Muscle layer of duodenum (tissue), 2 donors: ENCODE results near the gene NCK2.

Source experiments
- H3K27ac ChIP-seq: one replicate; pipeline ENCODE4 v1.7.0; 2013; ENCODE audit warnings: mild to moderate bottlenecking, low read length
- H3K27me3 ChIP-seq: one replicate; pipeline ENCODE4 v1.7.0; 2013; ENCODE audit warnings: low read depth, mild to moderate bottlenecking, control low read depth, low read length
- H3K36me3 ChIP-seq, 2 donors: one replicate each; pipeline ENCODE4 v1.7.0; 2013; ENCODE audit warnings: low read length in 2 of 2, control low read depth in 1 of 2, mild to moderate bottlenecking in 1 of 2; ENCODE audit not compliant: insufficient read depth in 2 of 2, control insufficient read depth in 1 of 2
- H3K4me1 ChIP-seq, 2 donors: one replicate each; pipeline ENCODE4 v1.7.0; 2013; ENCODE audit warnings: low read length in 2 of 2, mild to moderate bottlenecking in 2 of 2, control low read depth in 1 of 2, moderate library complexity in 1 of 2; ENCODE audit not compliant: insufficient read depth in 2 of 2, control insufficient read depth in 1 of 2
- H3K4me3 ChIP-seq, 2 donors: one replicate each; pipeline ENCODE4 v1.7.0; 2013; ENCODE audit warnings: low read length in 2 of 2, low read depth in 1 of 2, mild to moderate bottlenecking in 1 of 2
- H3K9me3 ChIP-seq, 2 donors: one replicate each; pipeline ENCODE4 v1.7.0; 2013; ENCODE audit warnings: low read length in 2 of 2, control low read depth in 1 of 2, mild to moderate bottlenecking in 1 of 2; ENCODE audit not compliant: control insufficient read depth in 1 of 2
- donor health status: healthy.

The NCK2 gene

GRCh38 chr2:105822186-105822585 lies 77.5 kb downstream of the NCK2 start:
- H3K27ac ChIP-seq = no peak overlapping the region
- H3K4me1 ChIP-seq = peaks cover 7 to 20% of the 10 kb centered on the region in 2 donors
- no peaks in the 10 kb centered on the region for H3K27me3 ChIP-seq
- H3K9me3 ChIP-seq = peaks cover 0 to 2% of the 10 kb centered on the region in 2 donors
- no peaks in the 10 kb centered on the region for H3K36me3 ChIP-seq
- no peak overlapping the region for H3K4me3 ChIP-seq

- peaks cover 7 to 20% of the 10 kb centered on the region in 2 donors for H3K4me1 ChIP-seq
These were observed 79.7 kb downstream of the NCK2 start for GRCh38 chr2:105824446-105824845.

GRCh38 chr2:105827351-105828096 lies 82.8 kb downstream of the NCK2 start:
- Histone ChIP-seq H3K36me3 (no peaks in the 10 kb centered on the region), H3K27ac (no peak overlapping the region), H3K4me3 (no peak overlapping the region), H3K9me3 (peaks cover 0 to 11% of the 10 kb centered on the region in 2 donors), H3K27me3 (no peaks in the 10 kb centered on the region), H3K4me1 (peaks cover 2 to 4% of the 10 kb centered on the region in 2 donors)

More at GRCh38 chr2:105824446-105824845, 79.7 kb downstream of the NCK2 start:
- H3K27ac ChIP-seq = no peak overlapping the region
- H3K9me3 ChIP-seq = peaks cover 0 to 4% of the 10 kb centered on the region in 2 donors
- no peaks in the 10 kb centered on the region for H3K36me3 ChIP-seq
- no peak overlapping the region for H3K4me3 ChIP-seq
- no peaks in the 10 kb centered on the region for H3K27me3 ChIP-seq

GRCh38 chr2:105828558-105828957 lies 83.8 kb downstream of the NCK2 start:
- Histone ChIP-seq H3K27ac (no peak overlapping the region), H3K36me3 (no peaks in the 10 kb centered on the region), H3K4me1 (no peaks in the 10 kb centered on the region), H3K9me3 (peaks cover 0 to 17% of the 10 kb centered on the region in 2 donors), H3K4me3 (no peak overlapping the region), H3K27me3 (no peaks in the 10 kb centered on the region)

- Histone ChIP-seq H3K36me3 (no peaks in the 10 kb centered on the region), H3K4me3 (no peak overlapping the region), H3K4me1 (no peaks in the 10 kb centered on the region), H3K27ac (no peak overlapping the region), H3K9me3 (peaks cover 0 to 19% of the 10 kb centered on the region in 2 donors), H3K27me3 (no peaks in the 10 kb centered on the region)
These were observed 90.2 kb downstream of the NCK2 start for GRCh38 chr2:105834931-105835330.

GRCh38 chr2:105836341-105836740 lies 91.6 kb downstream of the NCK2 start:
- Histone ChIP-seq H3K27me3 (no peaks in the 10 kb centered on the region), H3K9me3 (peaks cover 0 to 15% of the 10 kb centered on the region in 2 donors), H3K4me3 (no peak overlapping the region), H3K27ac (no peak overlapping the region), H3K4me1 (no peaks in the 10 kb centered on the region), H3K36me3 (no peaks in the 10 kb centered on the region)

GRCh38 chr2:105836840-105837692 lies 92.4 kb downstream of the NCK2 start:
- Histone ChIP-seq H3K36me3 (no peaks in the 10 kb centered on the region), H3K4me1 (peaks cover 0 to 5% of the 10 kb centered on the region in 2 donors), H3K27ac (no peak overlapping the region), H3K27me3 (no peaks in the 10 kb centered on the region), H3K9me3 (peaks cover 0 to 15% of the 10 kb centered on the region in 2 donors), H3K4me3 (no peak overlapping the region)

- peaks cover 0 to 3% of the 10 kb centered on the region in 2 donors for H3K9me3 ChIP-seq
- H3K27me3 ChIP-seq = no peaks in the 10 kb centered on the region
- H3K4me1 ChIP-seq = peaks cover 0 to 17% of the 10 kb centered on the region in 2 donors
- H3K36me3 ChIP-seq = no peaks in the 10 kb centered on the region
- no peak overlapping the region for H3K4me3 ChIP-seq
- no peak overlapping the region for H3K27ac ChIP-seq
These were observed 95.1 kb downstream of the NCK2 start for GRCh38 chr2:105839793-105840192.

- Histone ChIP-seq H3K27me3 (no peaks in the 10 kb centered on the region), H3K4me1 (peaks cover 0 to 17% of the 10 kb centered on the region in 2 donors), H3K36me3 (no peaks in the 10 kb centered on the region), H3K27ac (no peak overlapping the region), H3K9me3 (no peaks in the 10 kb centered on the region), H3K4me3 (no peak overlapping the region)
These were observed 96.2 kb downstream of the NCK2 start for GRCh38 chr2:105840933-105841332.

GRCh38 chr2:105841551-105841950 lies 96.8 kb downstream of the NCK2 start:
- no peak overlapping the region for H3K27ac ChIP-seq
- H3K4me3 ChIP-seq = no peak overlapping the region
- no peaks in the 10 kb centered on the region for H3K27me3 ChIP-seq
- H3K9me3 ChIP-seq = no peaks in the 10 kb centered on the region
- no peaks in the 10 kb centered on the region for H3K36me3 ChIP-seq
- H3K4me1 ChIP-seq = peaks cover 0 to 17% of the 10 kb centered on the region in 2 donors

- Histone ChIP-seq H3K36me3 (no peaks in the 10 kb centered on the region), H3K9me3 (no peaks in the 10 kb centered on the region), H3K4me1 (peaks cover 0 to 17% of the 10 kb centered on the region in 2 donors), H3K4me3 (no peak overlapping the region), H3K27ac (no peak overlapping the region), H3K27me3 (no peaks in the 10 kb centered on the region)
These were observed 97.8 kb downstream of the NCK2 start for GRCh38 chr2:105842555-105842954.
